Measurements from ENCODE around the gene SLC8B1. TPM values are rescaled to one million over a fixed set of nuclear protein-coding genes. Genes with fewer than 3 reads are reported as not detected.

The SLC8B1 gene
- total and polyA plus RNA-seq, 9 of the 15 experiments (the other 6 are each of a cell fraction or from before 2014, with no cell fraction given) = 0.86 to 34.1 (median 18.5) TPM

GRCh38 chr12:113293100-113293499 lies 41.8 kb downstream of the SLC8B1 start:
- Histone ChIP-seq H3K4me2 (ENCODE audit: insufficient read depth, low read length) (no peak overlapping the region), H3K36me3 (ENCODE audit: control insufficient read depth, insufficient read depth, low read length) (peaks cover 40% of the 10 kb centered on the region; the same call in 2 of the 3 replicates), H3K27me3 (ENCODE audit: control insufficient read depth in 2 of 2, insufficient read depth in 2 of 2, low read length in 2 of 2) (no peaks in the 10 kb centered on the region), H3K9ac (ENCODE audit: insufficient read depth in 1 of 2, low read depth in 2 of 2, low read length in 2 of 2) (no peak overlapping the region; a peak in 1 of 4 replicates), H3K4me3 (no peak overlapping the region), H3K27ac (ENCODE audit: extremely low read depth, low read depth, low read length) (no peak overlapping the region), H4K20me1 (replicated peaks; ENCODE audit: control insufficient read depth, insufficient read depth, low read length) (no peaks in the 10 kb centered on the region), H3K9me3 (replicated peaks; ENCODE audit: control insufficient read depth, insufficient read depth, low read depth, low read length) (no peaks in the 10 kb centered on the region), H2AFZ (ENCODE audit: low read depth, low read length) (no peak overlapping the region), H3K4me1 (replicated peaks in 1 of 2; ENCODE audit: control insufficient read depth in 2 of 2, insufficient read depth in 2 of 2, low read length in 2 of 2) (peaks cover 0 to 5% of the 10 kb centered on the region in 2 experiments; a peak in 1 of 5 replicates), H3K79me2 (ENCODE audit: control insufficient read depth, insufficient read depth, low read length) (no peaks in the 10 kb centered on the region), H3K9me1 (ENCODE audit: control insufficient read depth, insufficient read depth, low read length) (no peaks in the 10 kb centered on the region)
- ChIA-PET POLR2A (no interaction called here), CTCF (ENCODE audit: low intra/inter-chr PET ratio) (no interaction called here)
- no peak for FAIRE-seq
- TF ChIP-seq MAFK (IDR thresholded peaks at IDR 0.05; ENCODE audit: low read length) = no peak
- TF ChIP-seq, protein P1, sequence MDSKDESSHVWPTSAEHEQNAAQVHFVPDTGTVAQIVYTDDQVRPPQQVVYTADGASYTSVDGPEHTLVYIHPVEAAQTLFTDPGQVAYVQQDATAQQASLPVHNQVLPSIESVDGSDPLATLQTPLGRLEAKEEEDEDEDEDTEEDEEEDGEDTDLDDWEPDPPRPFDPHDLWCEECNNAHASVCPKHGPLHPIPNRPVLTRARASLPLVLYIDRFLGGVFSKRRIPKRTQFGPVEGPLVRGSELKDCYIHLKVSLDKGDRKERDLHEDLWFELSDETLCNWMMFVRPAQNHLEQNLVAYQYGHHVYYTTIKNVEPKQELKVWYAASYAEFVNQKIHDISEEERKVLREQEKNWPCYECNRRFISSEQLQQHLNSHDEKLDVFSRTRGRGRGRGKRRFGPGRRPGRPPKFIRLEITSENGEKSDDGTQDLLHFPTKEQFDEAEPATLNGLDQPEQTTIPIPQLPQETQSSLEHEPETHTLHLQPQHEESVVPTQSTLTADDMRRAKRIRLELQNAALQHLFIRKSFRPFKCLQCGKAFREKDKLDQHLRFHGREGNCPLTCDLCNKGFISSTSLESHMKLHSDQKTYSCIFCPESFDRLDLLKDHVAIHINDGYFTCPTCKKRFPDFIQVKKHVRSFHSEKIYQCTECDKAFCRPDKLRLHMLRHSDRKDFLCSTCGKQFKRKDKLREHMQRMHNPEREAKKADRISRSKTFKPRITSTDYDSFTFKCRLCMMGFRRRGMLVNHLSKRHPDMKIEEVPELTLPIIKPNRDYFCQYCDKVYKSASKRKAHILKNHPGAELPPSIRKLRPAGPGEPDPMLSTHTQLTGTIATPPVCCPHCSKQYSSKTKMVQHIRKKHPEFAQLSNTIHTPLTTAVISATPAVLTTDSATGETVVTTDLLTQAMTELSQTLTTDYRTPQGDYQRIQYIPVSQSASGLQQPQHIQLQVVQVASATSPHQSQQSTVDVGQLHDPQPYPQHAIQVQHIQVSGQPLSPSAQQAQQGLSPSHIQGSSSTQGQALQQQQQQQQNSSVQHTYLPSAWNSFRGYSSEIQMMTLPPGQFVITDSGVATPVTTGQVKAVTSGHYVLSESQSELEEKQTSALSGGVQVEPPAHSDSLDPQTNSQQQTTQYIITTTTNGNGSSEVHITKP (IDR thresholded peaks at IDR 0.05; ENCODE audit: partially characterized antibody) = peak; percentile 79
- intact Hi-C loops (cut with micrococcal nuclease) (no loop called here), in situ Hi-C loops (cut with MboI) (no loop called here)
- no peak for DNase-seq (ENCODE audit: extremely low read depth in 1 of 4, low spot score in 3 of 4)
- ATAC-seq = no peak
- WGBS (ENCODE audit: insufficient coverage, low coverage, missing lambda C conversion rate) = 88% methylated on average over 10 of the region's 10 CpGs
- no TSS peak for BruUV-seq (replicated peaks)

All from K562 (cell line).